Activated CD8-positive, alpha-beta memory T cell treated with anti-CD3 and anti-CD28 coated beads, Interleukin-2, amount 50 U/mL, for 24 hours (primary cell): ENCODE data around the gene TANGO2.
"Not testable (repeated sequence)": the region's sequence is repeated elsewhere in the genome, so short reads cannot be mapped to it uniquely, and the experiment has no call there.

Experiments
- DNase-seq: peaks from one replicate; pipeline ENCODE4 v3.0.0-alpha.2; 2020; ENCODE audit errors: extremely low read depth

Gene TANGO2

DNA sequence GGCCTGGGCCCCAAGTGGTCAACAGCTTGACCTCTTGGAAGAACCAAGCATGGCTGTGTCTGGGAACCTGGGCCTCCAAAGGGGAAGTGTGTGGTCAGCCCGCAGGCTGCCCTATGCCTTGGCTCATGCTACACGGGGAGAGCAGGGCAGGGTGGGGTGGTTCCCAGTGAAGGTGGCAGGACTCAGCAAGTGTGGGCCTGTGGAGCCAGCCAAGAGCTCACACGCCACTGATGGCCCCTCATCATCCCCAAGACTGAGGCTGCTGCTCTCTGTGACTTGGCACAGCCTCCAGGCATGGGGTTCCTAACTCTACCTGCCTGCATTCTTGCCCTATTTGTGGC lies 43.2 kb downstream of the TANGO2 start:
- no peak for DNase-seq

- no peak for DNase-seq
Measured at GRCh38 chr22:20064545-20065262, 43.8 kb downstream of the TANGO2 start.

DNA sequence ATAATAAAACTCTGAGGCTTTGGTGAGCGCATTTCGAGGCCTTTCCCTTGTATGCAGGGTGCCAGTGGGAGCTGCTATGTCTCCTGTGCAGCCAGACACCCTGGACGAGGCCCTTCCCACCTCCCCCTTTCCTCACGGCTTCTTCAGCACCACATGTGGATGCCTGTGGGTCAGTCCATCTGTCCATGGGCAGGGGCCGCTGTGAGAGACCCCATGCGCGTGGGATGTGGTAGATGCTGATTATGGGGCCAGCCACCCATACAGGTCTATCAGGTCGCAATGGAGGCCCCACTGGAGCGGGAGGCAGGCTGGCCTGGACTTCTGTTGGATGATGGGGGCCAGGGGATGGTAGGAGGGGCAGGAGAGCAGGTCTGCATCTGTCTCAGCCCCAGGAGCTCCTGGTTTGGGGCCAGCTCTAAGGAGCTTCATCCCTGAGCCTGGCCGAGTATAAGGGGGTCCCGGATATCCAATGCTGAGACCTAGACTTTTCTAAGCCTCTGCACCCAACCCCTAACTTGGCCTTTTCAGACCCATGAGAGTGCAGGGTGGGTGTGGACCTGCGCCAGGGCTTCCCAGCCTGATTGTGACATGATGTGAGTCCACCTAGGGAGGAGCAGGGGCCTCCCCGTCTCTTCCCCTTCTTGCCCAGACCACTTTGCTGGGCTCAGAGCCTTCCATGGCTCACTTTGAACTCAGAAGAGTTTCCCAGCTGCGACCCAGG lies 45.1 kb downstream of the TANGO2 start:
- no peak for DNase-seq

- no peak for DNase-seq
Measured at GRCh38 chr22:20066617-20067383, 45.9 kb downstream of the TANGO2 start.

- DNase-seq: not testable (repeated sequence)
Measured at GRCh38 chr22:20067384-20067682, 46.4 kb downstream of the TANGO2 start.

GRCh38 chr22:20068640-20069039 lies 47.7 kb downstream of the TANGO2 start:
- DNase-seq: no peak

DNA sequence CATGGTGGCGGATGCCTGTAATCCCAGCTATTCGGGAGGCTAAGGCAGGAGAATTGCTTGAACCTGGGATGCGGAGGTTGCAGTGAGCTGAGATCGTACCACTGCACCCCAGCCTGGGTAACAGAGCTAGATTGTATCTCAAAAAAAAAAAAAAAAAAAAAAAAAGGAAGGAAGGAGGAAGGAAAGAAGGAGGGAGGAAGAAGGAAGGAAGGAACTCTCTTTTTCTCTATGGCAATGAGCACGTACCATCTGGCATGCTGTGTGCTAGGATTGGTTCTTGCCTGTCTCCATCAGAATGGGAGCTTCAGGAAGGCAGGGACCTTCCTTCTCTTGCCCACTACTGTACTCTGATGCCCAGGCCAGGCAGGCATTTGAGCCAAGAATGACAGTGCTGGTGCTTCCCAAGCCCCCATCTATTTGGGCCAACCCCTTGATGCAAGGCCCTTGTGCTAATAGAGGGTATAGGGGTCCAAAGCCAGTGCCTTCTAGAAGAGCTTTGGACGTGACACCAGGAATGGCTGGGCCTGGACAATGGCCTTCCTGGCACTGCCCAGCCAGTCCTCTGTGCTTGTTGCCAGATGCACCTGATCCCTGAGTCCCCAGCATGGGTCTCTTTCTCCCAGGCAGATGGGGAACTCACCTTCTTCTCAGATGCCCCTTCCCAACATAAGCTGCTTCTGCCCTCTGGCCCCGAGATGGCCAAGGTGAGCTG lies 48.6 kb downstream of the TANGO2 start:
- no peak for DNase-seq

DNA sequence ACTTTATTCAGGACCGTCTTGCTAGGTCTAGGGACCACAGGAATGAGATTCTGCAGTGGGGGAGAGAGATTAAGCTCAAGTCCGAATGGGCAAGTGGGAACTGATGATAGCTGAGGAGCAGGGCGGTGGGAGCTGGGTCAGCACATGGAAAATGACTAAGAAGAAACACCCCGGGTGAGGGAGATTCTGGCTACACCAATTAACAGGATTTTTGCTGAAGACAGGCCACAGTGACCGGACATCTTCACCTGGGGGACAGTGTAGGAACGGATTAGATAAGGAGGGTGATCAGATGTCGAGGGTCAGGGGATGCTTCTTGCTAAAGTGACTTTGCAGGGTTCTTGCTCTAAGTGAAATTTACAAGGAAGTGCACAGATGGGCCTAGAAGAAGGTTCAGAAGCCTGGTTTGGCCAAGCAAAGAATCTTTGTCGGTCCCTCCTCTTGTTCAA lies 50.6 kb downstream of the TANGO2 start:
- no peak for DNase-seq

- DNase-seq: no peak
Measured at GRCh38 chr22:20076627-20077172, 55.8 kb downstream of the TANGO2 start.

DNA sequence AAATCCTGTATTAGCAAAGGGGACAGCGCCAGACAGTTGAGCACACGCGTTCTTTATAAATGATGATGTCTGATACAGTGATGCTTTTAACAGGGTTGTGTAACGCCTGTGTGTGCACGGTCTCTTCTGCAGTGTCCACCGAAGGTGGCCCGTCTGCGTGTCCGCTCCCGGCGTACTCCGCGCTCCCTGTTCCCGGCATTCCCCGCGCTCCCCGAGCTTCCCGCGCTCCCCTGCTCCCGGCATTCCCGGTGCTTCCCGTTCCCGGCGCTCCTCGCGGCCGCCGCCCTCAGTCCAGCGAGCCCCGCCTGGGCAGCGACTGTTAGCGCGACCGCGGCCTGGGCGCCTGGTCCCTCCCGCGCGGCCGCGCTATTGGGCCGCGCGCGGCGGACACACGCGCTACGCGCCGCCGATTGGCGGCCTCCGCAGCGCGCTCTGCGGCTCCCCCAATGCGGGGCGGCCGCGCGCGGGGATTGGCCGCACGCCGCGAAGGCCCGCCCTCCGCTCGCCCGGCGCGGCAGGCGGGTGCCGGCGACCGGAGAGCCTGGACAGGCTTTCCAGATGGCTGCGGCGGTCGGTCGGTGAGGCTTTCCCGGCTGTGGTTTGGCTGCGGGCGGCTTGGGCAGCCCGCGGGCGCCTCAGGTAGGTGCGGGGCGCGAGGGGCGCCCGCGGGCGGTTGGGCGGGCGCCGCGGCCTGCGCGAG lies 59.0 kb downstream of the TANGO2 start, which contains the start of gene DGCR8:
Gene DGCR8 (plus strand): TSS at position 497 of the 700 bp plus-strand sequence. CDS start 5,723 bp downstream, outside the sequence.
- DNase-seq: no peak

- DNase-seq: no peak
Measured at GRCh38 chr22:20080445-20080775, 59.5 kb downstream of the TANGO2 start.

GRCh38 chr22:20080776-20081654 lies 60.1 kb downstream of the TANGO2 start:
- DNase-seq: no peak

- no peak for DNase-seq
Measured at GRCh38 chr22:20083157-20083890, 62.4 kb downstream of the TANGO2 start.

DNA sequence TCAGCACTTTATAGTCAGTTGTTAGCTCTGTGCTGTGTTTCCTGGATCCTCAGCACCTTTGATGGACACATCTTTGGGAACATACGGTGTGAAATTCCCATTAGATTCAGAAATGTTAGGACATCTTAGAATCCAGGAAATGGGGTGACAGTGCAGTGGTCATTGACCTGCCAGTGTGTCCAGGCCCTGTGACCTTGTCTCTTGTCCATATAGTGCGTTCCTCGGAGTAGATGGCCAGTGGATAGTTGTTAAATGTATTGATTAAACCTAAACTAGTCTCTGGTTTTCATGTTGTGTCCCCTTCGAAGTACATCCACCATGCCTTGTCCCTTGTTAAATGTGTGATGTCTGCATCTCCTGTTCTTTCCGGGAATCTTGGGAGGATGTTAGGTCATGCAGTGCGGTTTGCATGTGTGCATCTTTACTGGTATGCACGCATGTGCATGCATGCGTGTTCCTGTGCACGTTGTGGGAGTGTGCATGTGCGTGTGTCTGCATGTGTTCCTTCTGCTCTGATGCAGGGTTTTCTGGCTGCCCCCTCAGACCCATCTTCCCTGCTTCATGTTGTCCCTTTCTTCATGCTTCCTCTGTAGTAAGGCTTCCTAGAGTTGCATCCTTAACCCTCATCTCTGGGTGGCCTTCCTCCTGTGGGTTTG lies 63.1 kb downstream of the TANGO2 start:
- DNase-seq: no peak

GRCh38 chr22:20084547-20085413 lies 63.9 kb downstream of the TANGO2 start:
- no peak for DNase-seq

DNA sequence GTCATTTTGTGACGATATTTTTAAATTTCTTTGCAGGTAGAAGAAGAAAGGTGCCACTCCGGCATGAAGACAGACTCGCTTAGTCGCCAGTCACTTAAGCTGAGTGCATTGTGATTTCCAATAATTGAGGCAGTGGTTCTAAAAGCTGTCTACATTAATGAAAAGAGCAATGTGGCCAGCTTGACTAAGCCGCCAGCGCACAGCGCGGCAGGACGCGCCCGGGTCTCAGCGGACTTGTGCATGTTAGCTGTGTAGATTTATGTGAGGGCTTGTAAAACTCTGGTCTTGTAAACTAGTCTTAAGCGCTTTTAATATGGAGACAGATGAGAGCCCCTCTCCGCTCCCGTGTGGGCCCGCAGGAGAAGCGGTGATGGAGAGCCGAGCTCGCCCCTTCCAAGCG lies 64.7 kb downstream of the TANGO2 start:
- DNase-seq: no peak

DNA sequence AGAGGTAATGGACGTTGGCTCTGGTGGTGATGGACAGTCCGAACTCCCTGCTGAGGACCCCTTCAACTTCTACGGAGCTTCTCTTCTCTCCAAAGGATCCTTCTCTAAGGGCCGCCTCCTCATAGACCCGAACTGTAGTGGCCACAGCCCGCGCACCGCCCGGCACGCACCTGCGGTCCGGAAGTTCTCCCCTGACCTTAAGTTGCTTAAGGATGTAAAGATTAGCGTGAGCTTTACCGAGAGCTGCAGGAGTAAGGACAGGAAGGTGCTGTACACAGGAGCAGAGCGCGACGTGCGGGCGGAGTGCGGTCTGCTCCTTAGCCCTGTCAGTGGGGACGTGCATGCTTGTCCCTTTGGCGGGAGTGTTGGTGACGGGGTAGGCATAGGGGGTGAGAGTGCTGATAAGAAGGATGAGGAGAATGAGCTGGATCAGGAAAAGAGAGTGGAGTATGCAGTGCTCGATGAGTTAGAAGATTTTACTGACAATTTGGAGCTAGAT lies 65.2 kb downstream of the TANGO2 start:
- no peak for DNase-seq

DNA sequence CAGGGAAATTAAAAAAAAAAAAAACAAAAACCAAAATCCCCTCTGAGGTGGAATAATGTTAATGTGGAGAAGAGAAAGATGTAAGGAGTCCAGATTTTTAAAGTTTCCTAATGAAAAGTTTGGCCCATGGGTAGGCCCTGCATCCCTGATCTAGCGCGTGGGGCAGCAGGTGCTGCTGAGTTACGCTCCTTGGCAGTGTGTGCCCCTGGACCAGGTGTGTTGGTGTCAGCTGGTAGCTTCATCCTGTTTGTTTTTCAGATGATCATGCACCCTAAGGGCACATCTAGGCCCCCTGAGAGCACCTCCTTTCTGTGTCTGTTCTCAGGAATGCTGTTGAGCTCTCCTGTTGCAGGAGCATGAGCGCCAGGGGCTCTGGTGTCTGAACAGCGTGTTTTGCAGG lies 65.9 kb downstream of the TANGO2 start:
- DNase-seq: no peak
